ENCODE results near the gene ATP6V0E1. TPM values are rescaled to one million over a fixed set of nuclear protein-coding genes. Genes with fewer than 3 reads are reported as not detected.

The ATP6V0E1 gene
- total RNA-seq, 1 experiment from 2014 or later: 216 TPM

DNA sequence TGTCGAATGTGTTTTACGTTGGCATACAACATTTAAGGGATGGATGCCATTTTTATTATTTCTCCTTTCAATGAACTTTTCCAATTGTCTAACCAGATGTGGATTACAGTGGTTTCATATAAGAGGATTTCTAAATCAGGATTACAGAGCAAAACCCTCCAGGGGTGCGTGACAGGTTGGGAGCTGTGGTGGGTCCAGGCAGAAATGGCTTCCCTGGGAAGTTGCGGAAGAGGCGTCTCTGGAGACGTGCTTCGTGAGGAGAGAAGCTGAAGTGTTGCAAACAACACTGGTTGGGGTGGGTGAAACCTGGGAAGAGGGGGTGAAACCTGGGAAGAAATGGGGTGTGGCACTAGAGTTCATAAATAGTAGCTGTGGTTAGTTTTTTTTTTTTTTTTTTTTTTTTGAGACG lies 28.8 kb upstream of the ATP6V0E1 start:
- peaks cover 23% of the 10 kb centered on the region for H3K4me1 Mint-ChIP-seq (ENCODE audit: low read depth, unreplicated experiment)
- no peak for TF ChIP-seq CTCF (IDR thresholded peaks at IDR 0.05; ENCODE audit: insufficient read depth in 1 of 2, low read depth in 1 of 2, low read length in 1 of 2, severe bottlenecking in 1 of 2, unreplicated experiment in 1 of 2)
- peaks cover 53% of the 10 kb centered on the region for H3K36me3 Mint-ChIP-seq (ENCODE audit: insufficient read depth, unreplicated experiment)
- ChIA-PET CTCF (interaction anchor here (0.6 to 1.5 kb wide), 2 partner anchors 15 to 91 kb away, joined by 5 read pairs; no protein-coding TSS in a partner anchor), POLR2A (no interaction called here)
- H3K4me1 ChIP-seq: peaks cover 25% of the 10 kb centered on the region
- no peaks in the 10 kb centered on the region for H3K27me3 Mint-ChIP-seq (ENCODE audit: insufficient read depth, unreplicated experiment)
- no peaks in the 10 kb centered on the region for H3K9me3 ChIP-seq
- no TSS peak for BruUV-seq (replicated peaks)
- H3K4me3 ChIP-seq (ENCODE audit: low read depth, low read length): no peak overlapping the region
- no peaks in the 10 kb centered on the region for H3K9me3 Mint-ChIP-seq (ENCODE audit: unreplicated experiment)
- no peak for DNase-seq
- H3K27me3 ChIP-seq (replicated peaks; ENCODE audit: control insufficient read depth, insufficient read depth, low read length): no peaks in the 10 kb centered on the region
- H3K27ac Mint-ChIP-seq (ENCODE audit: unreplicated experiment): peak overlapping the region; percentile 62
- peak overlapping the region; percentile 47 for H3K4me3 Mint-ChIP-seq (ENCODE audit: unreplicated experiment)
- no peaks in the 10 kb centered on the region; the same call in 1 of the 2 replicates for H3K36me3 ChIP-seq (ENCODE audit: control insufficient read depth, insufficient read depth, low read length)
- intact Hi-C loops (cut with micrococcal nuclease; ENCODE audit: unreplicated experiment): no loop called here

DNA sequence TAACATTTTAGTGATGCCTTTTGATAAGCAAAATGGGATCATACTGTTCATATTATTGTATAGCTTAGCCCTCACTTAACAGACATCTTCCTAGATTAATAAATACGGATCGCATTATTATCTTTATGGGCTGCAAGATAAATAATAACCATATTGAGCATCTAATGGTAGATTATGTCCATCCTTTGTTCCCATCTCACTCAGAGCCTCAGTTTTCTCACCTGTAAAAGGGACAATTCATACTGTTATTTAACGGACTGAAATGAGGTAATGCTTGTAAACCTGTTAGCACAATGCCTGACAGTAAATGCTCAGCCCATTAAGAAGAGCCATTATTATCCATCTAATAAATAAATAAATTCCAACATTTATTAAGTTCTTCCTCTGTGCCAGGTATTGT lies 27.3 kb upstream of the ATP6V0E1 start:
- ChIA-PET POLR2A (no interaction called here), CTCF (interaction anchor here (1.5 kb wide), 1 partner anchor 17 kb away, joined by 5 read pairs; no protein-coding TSS in a partner anchor)
- no TSS peak for BruUV-seq (replicated peaks)
- no peaks in the 10 kb centered on the region; the same call in 1 of the 2 replicates for H3K36me3 ChIP-seq (ENCODE audit: control insufficient read depth, insufficient read depth, low read length)
- TF ChIP-seq CTCF (IDR thresholded peaks at IDR 0.05; ENCODE audit: insufficient read depth in 1 of 2, low read depth in 1 of 2, low read length in 1 of 2, severe bottlenecking in 1 of 2, unreplicated experiment in 1 of 2): no peak
- H3K4me3 ChIP-seq (ENCODE audit: low read depth, low read length): no peak overlapping the region
- no peaks in the 10 kb centered on the region for H3K27me3 Mint-ChIP-seq (ENCODE audit: insufficient read depth, unreplicated experiment)
- H3K9me3 ChIP-seq: no peaks in the 10 kb centered on the region
- no peaks in the 10 kb centered on the region for H3K9me3 Mint-ChIP-seq (ENCODE audit: unreplicated experiment)
- peaks cover 27% of the 10 kb centered on the region for H3K4me1 ChIP-seq
- no peak overlapping the region for H3K27ac Mint-ChIP-seq (ENCODE audit: unreplicated experiment)
- no peak for DNase-seq
- intact Hi-C loops (cut with micrococcal nuclease; ENCODE audit: unreplicated experiment): no loop called here
- peaks cover 22% of the 10 kb centered on the region for H3K4me1 Mint-ChIP-seq (ENCODE audit: low read depth, unreplicated experiment)
- H3K27me3 ChIP-seq (replicated peaks; ENCODE audit: control insufficient read depth, insufficient read depth, low read length): no peaks in the 10 kb centered on the region
- H3K36me3 Mint-ChIP-seq (ENCODE audit: insufficient read depth, unreplicated experiment): peaks cover 46% of the 10 kb centered on the region
- H3K4me3 Mint-ChIP-seq (ENCODE audit: unreplicated experiment): no peak overlapping the region

- Histone ChIP-seq H3K4me1 (peaks cover 20% of the 10 kb centered on the region), H3K36me3 (ENCODE audit: control insufficient read depth, insufficient read depth, low read length) (no peaks in the 10 kb centered on the region; the same call in 1 of the 2 replicates), H3K27me3 (replicated peaks; ENCODE audit: control insufficient read depth, insufficient read depth, low read length) (no peaks in the 10 kb centered on the region), H3K4me3 (ENCODE audit: low read depth, low read length) (no peak overlapping the region), H3K9me3 (no peaks in the 10 kb centered on the region)
- intact Hi-C loops (cut with micrococcal nuclease; ENCODE audit: unreplicated experiment): no loop called here
- H3K27ac Mint-ChIP-seq (ENCODE audit: unreplicated experiment): peak overlapping the region; percentile 98
- H3K4me1 Mint-ChIP-seq (ENCODE audit: low read depth, unreplicated experiment): peaks cover 15% of the 10 kb centered on the region
- no peak for DNase-seq
- H3K9me3 Mint-ChIP-seq (ENCODE audit: unreplicated experiment): no peaks in the 10 kb centered on the region
- CTCF ChIA-PET: no interaction called here
- TF ChIP-seq CTCF (IDR thresholded peaks at IDR 0.05; ENCODE audit: insufficient read depth in 1 of 2, low read depth in 1 of 2, low read length in 1 of 2, severe bottlenecking in 1 of 2, unreplicated experiment in 1 of 2): no peak
- BruUV-seq (replicated peaks): no TSS peak
- POLR2A ChIA-PET: no interaction called here
- H3K27me3 Mint-ChIP-seq (ENCODE audit: insufficient read depth, unreplicated experiment): no peaks in the 10 kb centered on the region
- peak overlapping the region; percentile 65 for H3K4me3 Mint-ChIP-seq (ENCODE audit: unreplicated experiment)
- H3K36me3 Mint-ChIP-seq (ENCODE audit: insufficient read depth, unreplicated experiment): peaks cover 39% of the 10 kb centered on the region
These were observed 26.6 kb upstream of the ATP6V0E1 start for GRCh38 chr5:172956936-172957335.
